ENCODE measurements around the gene SIM1.

The SIM1 gene

DNA sequence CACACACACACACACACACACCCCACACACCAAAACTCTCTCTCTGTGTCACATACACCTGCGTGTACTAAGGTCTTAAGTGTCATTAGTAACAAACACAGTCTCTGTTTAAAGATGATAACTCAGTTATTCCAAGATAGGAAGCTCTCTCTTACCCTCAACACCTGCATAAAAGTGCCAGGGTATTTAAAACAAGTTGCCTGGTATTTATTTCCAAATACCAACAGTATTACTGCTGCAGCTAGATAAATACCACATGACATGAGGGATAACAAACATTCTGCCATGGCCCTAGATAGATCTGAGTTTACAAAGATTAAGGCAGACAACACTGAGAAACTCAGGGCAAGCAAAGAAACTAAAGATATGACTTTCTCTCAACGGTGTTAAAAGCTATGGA is 118.5 kb downstream of the SIM1 start:
- no peak overlapping the region for H3K4me3 ChIP-seq (ENCODE audit: low read length)
- H3K27me3 ChIP-seq (ENCODE audit: low read depth, low read length): no peaks in the 10 kb centered on the region
- no peak overlapping the region for H3K9ac ChIP-seq (ENCODE audit: low read length)
- H2AFZ ChIP-seq (ENCODE audit: low read depth, low read length): no peak overlapping the region
- H3K79me2 ChIP-seq (ENCODE audit: low read length): no peaks in the 10 kb centered on the region
- H4K20me1 ChIP-seq (ENCODE audit: insufficient read depth, low read length): no peaks in the 10 kb centered on the region
- no peaks in the 10 kb centered on the region for H3K9me3 ChIP-seq (ENCODE audit: insufficient read depth, low read length)
- H3K4me1 ChIP-seq (ENCODE audit: low read length): no peaks in the 10 kb centered on the region
- H3K36me3 ChIP-seq (replicated peaks; ENCODE audit: low read depth, low read length): no peaks in the 10 kb centered on the region
- no peak for TF ChIP-seq CTCF (IDR thresholded peaks at IDR 0.05; ENCODE audit: low read depth, low read length)
- no peak overlapping the region for H3K4me2 ChIP-seq (ENCODE audit: low read length)
- no peak overlapping the region for H3K27ac ChIP-seq (ENCODE audit: low read length)

DNA sequence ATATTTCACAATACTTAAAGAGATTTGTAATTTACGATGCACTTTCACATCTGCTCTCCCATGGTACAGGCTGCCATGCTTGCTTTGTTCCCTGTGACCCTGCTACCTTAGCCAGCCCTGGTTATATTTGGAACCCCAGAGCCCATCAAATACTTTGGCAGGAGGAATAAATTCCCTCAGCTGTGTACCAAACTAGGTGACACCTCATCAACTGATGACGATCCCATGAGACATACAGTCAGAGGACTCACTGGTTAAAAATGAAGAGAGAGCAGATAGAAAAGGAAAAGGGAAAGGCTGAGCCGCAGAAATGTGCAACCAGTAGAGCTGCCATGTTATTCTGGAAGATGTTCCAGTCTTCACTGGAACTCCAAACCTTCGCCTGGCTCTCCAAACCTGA is 120.0 kb downstream of the SIM1 start:
- Histone ChIP-seq H3K79me2 (ENCODE audit: low read length) (no peaks in the 10 kb centered on the region), H3K36me3 (replicated peaks; ENCODE audit: low read depth, low read length) (no peaks in the 10 kb centered on the region), H3K4me3 (ENCODE audit: low read length) (no peak overlapping the region), H3K27me3 (ENCODE audit: low read depth, low read length) (no peaks in the 10 kb centered on the region), H4K20me1 (ENCODE audit: insufficient read depth, low read length) (no peaks in the 10 kb centered on the region), H3K9me3 (ENCODE audit: insufficient read depth, low read length) (no peaks in the 10 kb centered on the region), H3K9ac (ENCODE audit: low read length) (no peak overlapping the region), H3K27ac (ENCODE audit: low read length) (no peak overlapping the region), H3K4me1 (ENCODE audit: low read length) (no peaks in the 10 kb centered on the region), H2AFZ (ENCODE audit: low read depth, low read length) (no peak overlapping the region), H3K4me2 (ENCODE audit: low read length) (no peak overlapping the region)
- TF ChIP-seq CTCF (IDR thresholded peaks at IDR 0.05; ENCODE audit: low read depth, low read length): no peak
- TF ChIP-seq EZH2phosphoT487 (IDR thresholded peaks at IDR 0.05; ENCODE audit: low read depth): no peak

GRCh38 chr6:100344321-100344720 is 120.4 kb downstream of the SIM1 start:
- Histone ChIP-seq H3K4me2 (ENCODE audit: low read length) (no peak overlapping the region), H3K79me2 (ENCODE audit: low read length) (no peaks in the 10 kb centered on the region), H3K27me3 (ENCODE audit: low read depth, low read length) (no peaks in the 10 kb centered on the region), H3K4me1 (ENCODE audit: low read length) (no peaks in the 10 kb centered on the region), H3K9me3 (ENCODE audit: insufficient read depth, low read length) (no peaks in the 10 kb centered on the region), H3K27ac (ENCODE audit: low read length) (no peak overlapping the region), H3K9ac (ENCODE audit: low read length) (no peak overlapping the region), H3K4me3 (ENCODE audit: low read length) (no peak overlapping the region), H3K36me3 (replicated peaks; ENCODE audit: low read depth, low read length) (no peaks in the 10 kb centered on the region), H4K20me1 (ENCODE audit: insufficient read depth, low read length) (no peaks in the 10 kb centered on the region), H2AFZ (ENCODE audit: low read depth, low read length) (no peak overlapping the region)
- no peak for TF ChIP-seq CTCF (IDR thresholded peaks at IDR 0.05; ENCODE audit: low read depth, low read length)
- no peak for TF ChIP-seq EZH2phosphoT487 (IDR thresholded peaks at IDR 0.05; ENCODE audit: low read depth)

DNA sequence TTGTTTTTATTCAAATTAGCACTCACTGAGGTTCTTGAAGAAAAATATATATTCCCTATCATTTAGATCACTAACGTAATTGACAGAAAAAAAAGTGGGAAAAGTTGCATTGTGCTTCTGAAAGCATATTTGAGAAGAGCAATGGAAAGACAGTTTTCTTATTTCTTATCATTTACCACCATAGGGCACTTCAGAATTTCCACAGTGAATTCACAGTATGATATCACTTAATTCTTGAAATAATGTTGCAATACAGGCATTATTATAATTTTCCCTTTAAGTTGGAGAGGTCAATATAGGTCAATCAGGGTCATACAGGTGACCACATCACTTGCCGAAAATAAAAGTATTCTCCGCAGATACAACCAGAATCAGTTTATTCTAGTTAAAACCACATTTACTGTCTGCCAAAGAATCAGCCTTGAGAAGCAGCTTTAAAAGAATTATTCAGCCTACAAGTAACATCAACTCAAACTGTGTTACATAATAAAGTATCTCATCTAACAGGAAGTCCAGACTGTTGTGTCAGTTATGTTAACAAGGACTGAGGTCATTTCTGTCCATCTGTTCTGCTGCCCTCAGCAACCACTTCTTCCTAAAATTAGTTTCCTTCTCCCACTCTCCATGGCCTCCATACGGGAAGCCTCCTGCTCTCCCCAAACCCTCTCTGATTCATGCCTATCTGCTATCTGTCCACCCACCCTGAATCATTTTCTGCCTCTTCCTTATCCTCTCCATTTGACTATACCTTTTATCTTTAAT is 121.2 kb downstream of the SIM1 start:
- Histone ChIP-seq H3K27ac (ENCODE audit: low read length) (no peak overlapping the region), H2AFZ (ENCODE audit: low read depth, low read length) (no peak overlapping the region), H3K79me2 (ENCODE audit: low read length) (no peaks in the 10 kb centered on the region), H3K36me3 (replicated peaks; ENCODE audit: low read depth, low read length) (no peaks in the 10 kb centered on the region), H3K27me3 (ENCODE audit: low read depth, low read length) (no peaks in the 10 kb centered on the region), H3K4me2 (ENCODE audit: low read length) (no peak overlapping the region), H3K4me3 (ENCODE audit: low read length) (no peak overlapping the region), H3K9me3 (ENCODE audit: insufficient read depth, low read length) (no peaks in the 10 kb centered on the region), H3K9ac (ENCODE audit: low read length) (no peak overlapping the region), H4K20me1 (ENCODE audit: insufficient read depth, low read length) (no peaks in the 10 kb centered on the region), H3K4me1 (ENCODE audit: low read length) (no peaks in the 10 kb centered on the region)
- TF ChIP-seq EZH2phosphoT487 (IDR thresholded peaks at IDR 0.05; ENCODE audit: low read depth) (no peak), CTCF (IDR thresholded peaks at IDR 0.05; ENCODE audit: low read depth, low read length) (no peak)

Measured in OCI-LY3 (cell line).